SU-DHL-6 (cell line): ENCODE results near the gene PABPC1L2B.
"Not testable (repeated sequence)": the region's sequence is repeated elsewhere in the genome, so short reads cannot be mapped to it uniquely, and the experiment has no call there.

Experiments used
- H2AFZ ChIP-seq: fragments of 200-600 bp; sonication (generic); 2 replicates; pipeline ENCODE4 v1.6.1; 2014; ENCODE audit warnings: low read depth, mild to moderate bottlenecking, moderate library complexity, mixed read lengths, antibody characterized with exemption, low read length; ENCODE audit not compliant: severe bottlenecking
- H3F3A ChIP-seq: fragments of 200-600 bp; shearing (Covaris generic); 2 replicates; pipeline ENCODE4 v1.6.0; 2016; ENCODE audit warnings: antibody characterized with exemption, mild to moderate bottlenecking; ENCODE audit not compliant: insufficient read depth
- H3K27ac ChIP-seq: fragments of 200-600 bp; sonication (generic); 2 replicates; pipeline ENCODE4 v1.5.1; 2016; ENCODE audit warnings: low read depth, mild to moderate bottlenecking, low read length, moderate library complexity, mixed read lengths
- H3K27me3 ChIP-seq: fragments of 200-600 bp; sonication (generic), shearing (Covaris generic); 2 replicates; pipeline ENCODE4 v1.6.0; 2014; ENCODE audit warnings: mild to moderate bottlenecking, low read length
- H3K36me3 ChIP-seq: fragments of 200-600 bp; sonication (generic); 2 replicates; pipeline ENCODE4 v1.6.1; 2014; ENCODE audit warnings: mild to moderate bottlenecking, low read length, mixed read lengths
- H3K4me2 ChIP-seq: fragments of 300-600, 200-600 bp; shearing (Covaris generic), sonication (generic); 2 replicates; pipeline ENCODE4 v1.6.0; 2014; ENCODE audit warnings: low read length, low read depth, mild to moderate bottlenecking; ENCODE audit not compliant: poor library complexity, severe bottlenecking
- H3K4me3 ChIP-seq: fragments of 200-600 bp; sonication (generic); 2 replicates; pipeline ENCODE4 v1.5.1; 2014; ENCODE audit warnings: antibody characterized with exemption, low read length, mild to moderate bottlenecking, mixed read lengths; ENCODE audit not compliant: insufficient read depth, poor library complexity, severe bottlenecking
- H3K79me2 ChIP-seq: fragments of 200-600 bp; sonication (generic); 2 replicates; pipeline ENCODE4 v1.6.1; 2014; ENCODE audit warnings: mild to moderate bottlenecking, low read length, moderate library complexity; ENCODE audit not compliant: insufficient read depth
- H3K9ac ChIP-seq: fragments of 200-600 bp; sonication (generic); 2 replicates; pipeline ENCODE4 v1.7.0; 2014; ENCODE audit warnings: mild to moderate bottlenecking, low read length
- H3K9me2 ChIP-seq: fragments of 200-600 bp; sonication (generic); replicated peaks from 2 replicates; pipeline ENCODE4 v1.6.1; 2014; ENCODE audit warnings: low read length; ENCODE audit not compliant: insufficient read depth
- H3K9me3 ChIP-seq: fragments of 200-600 bp; sonication (generic); 2 replicates; pipeline ENCODE4 v1.6.1; 2014; ENCODE audit warnings: low read length, mixed read lengths; ENCODE audit not compliant: insufficient read depth
- H4K20me1 ChIP-seq: fragments of 200-600 bp; sonication (generic); 2 replicates; pipeline ENCODE4 v1.6.1; 2014; ENCODE audit warnings: low read depth, mild to moderate bottlenecking, antibody characterized with exemption, low read length, moderate library complexity, mixed read lengths
- EZH2phosphoT487 ChIP-seq: fragments of 200-600 bp; sonication (generic), shearing (Covaris generic); conservative IDR thresholded peaks from 2 replicates; pipeline ENCODE4 v1.6.1; 2018; ENCODE audit warnings: mild to moderate bottlenecking, antibody characterized with exemption, low read length, moderate library complexity, mixed read lengths
- TF ChIP-seq, protein P1 (sequence below): fragments of 200-600 bp; sonication (generic); IDR thresholded peaks from one replicate; pipeline ENCODE4 v1.5.1; 2017; ENCODE audit warnings: antibody characterized with exemption, mild to moderate bottlenecking, low read length, moderate library complexity; ENCODE audit not compliant: insufficient read depth, poor library complexity, severe bottlenecking

PABPC1L2B gene

DNA sequence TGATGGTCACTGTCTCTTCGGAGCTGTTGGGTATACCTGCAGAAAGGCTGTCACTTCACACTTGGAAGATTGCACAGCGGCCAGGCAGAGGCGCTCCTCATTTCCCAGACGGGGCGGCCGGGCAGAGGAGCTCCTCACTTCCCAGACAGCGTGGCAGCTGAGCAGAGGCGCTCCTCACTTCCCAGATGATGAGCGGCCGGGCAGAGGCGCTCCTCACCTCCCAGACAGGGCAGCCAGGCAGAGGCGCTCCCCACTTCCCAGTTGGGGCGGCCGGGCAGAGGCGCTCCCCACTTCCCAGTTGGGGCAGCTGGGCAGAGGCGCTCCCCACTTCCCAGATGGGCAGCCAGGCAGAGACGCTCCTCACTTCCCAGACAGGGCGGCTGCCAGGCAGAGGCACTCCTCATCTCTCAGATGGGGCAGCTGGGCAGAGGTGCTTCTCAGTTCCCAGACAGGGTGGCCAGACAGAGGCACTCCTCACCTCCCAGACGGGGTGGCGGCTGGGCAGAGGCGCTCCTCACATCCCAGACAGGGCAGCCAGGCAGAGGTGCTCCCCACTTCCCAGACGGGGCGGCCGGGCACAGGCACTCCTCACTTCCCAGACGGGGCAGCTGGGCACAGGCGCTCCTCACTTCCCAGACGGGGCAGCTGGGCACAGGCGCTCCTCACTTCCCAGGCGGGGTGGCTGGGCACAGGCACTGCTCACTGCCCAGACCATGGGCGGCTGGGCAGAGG, 18.8 kb downstream of the PABPC1L2B start:
- Histone ChIP-seq H4K20me1 (no peaks in the 10 kb centered on the region), H3K9me3 (no peaks in the 10 kb centered on the region), H3K9me2 (no peaks in the 10 kb centered on the region), H3K9ac (no peak overlapping the region), H3K4me3 (no peak overlapping the region), H3K79me2 (no peaks in the 10 kb centered on the region), H3K4me2 (no peak overlapping the region), H3K36me3 (no peaks in the 10 kb centered on the region), H2AFZ (no peak overlapping the region), H3K27me3 (no peaks in the 10 kb centered on the region), H3F3A (no peaks in the 10 kb centered on the region), H3K27ac (no peak overlapping the region)
- TF ChIP-seq, protein P1, sequence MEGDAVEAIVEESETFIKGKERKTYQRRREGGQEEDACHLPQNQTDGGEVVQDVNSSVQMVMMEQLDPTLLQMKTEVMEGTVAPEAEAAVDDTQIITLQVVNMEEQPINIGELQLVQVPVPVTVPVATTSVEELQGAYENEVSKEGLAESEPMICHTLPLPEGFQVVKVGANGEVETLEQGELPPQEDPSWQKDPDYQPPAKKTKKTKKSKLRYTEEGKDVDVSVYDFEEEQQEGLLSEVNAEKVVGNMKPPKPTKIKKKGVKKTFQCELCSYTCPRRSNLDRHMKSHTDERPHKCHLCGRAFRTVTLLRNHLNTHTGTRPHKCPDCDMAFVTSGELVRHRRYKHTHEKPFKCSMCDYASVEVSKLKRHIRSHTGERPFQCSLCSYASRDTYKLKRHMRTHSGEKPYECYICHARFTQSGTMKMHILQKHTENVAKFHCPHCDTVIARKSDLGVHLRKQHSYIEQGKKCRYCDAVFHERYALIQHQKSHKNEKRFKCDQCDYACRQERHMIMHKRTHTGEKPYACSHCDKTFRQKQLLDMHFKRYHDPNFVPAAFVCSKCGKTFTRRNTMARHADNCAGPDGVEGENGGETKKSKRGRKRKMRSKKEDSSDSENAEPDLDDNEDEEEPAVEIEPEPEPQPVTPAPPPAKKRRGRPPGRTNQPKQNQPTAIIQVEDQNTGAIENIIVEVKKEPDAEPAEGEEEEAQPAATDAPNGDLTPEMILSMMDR = no peak
- no peak for TF ChIP-seq EZH2phosphoT487

DNA sequence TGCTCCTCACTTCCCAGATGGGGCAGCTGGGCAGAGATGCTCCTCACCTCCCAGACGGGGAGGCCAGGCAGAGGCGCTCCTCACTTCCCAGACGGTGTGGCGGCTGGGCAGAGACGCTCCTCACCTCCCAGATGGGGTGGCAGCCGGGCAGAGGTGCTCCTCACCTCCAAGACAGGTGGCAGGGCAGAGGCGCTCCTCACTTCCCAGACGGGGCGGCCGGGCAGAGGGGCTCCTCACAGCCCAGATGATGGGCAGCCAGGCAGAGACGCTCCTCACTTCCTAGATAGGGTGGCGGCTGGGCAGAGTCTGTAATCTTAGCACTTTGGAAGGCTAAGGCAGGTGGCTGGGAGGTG, 19.3 kb downstream of the PABPC1L2B start:
- H3K36me3 ChIP-seq, H3K79me2 ChIP-seq, H3F3A ChIP-seq, H3K4me2 ChIP-seq, H3K27me3 ChIP-seq, H3K9me3 ChIP-seq, H3K4me3 ChIP-seq, H3K9ac ChIP-seq, H4K20me1 ChIP-seq, H3K9me2 ChIP-seq, H2AFZ ChIP-seq, H3K27ac ChIP-seq: not testable (repeated sequence)

DNA sequence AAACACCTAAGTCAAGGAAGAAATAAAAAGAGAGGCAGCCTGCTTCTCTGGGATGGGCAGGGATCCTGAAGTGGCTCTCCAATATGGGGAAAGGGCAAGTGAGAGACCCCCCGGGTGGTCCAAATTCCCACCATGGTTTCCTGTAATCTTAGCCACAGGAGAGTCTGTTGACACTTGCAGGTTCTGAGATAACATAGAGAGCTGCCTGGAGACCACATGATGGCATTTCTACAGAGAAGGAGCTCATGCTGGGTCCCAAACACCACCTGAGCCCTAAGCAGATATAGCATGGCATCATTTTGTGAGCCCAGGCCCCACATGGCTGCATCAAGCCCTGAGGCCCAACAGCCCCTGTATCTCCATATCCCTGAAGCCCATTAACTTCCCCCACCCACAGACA, 26.1 kb downstream of the PABPC1L2B start:
- Histone ChIP-seq H3K9me2 (no peaks in the 10 kb centered on the region), H3K9me3 (no peaks in the 10 kb centered on the region), H3K9ac (no peak overlapping the region), H4K20me1 (no peaks in the 10 kb centered on the region), H3K79me2 (no peaks in the 10 kb centered on the region), H3K4me2 (no peak overlapping the region), H3K4me3 (no peak overlapping the region), H3K27ac (no peak overlapping the region), H3F3A (no peaks in the 10 kb centered on the region), H3K27me3 (no peaks in the 10 kb centered on the region), H2AFZ (no peak overlapping the region), H3K36me3 (no peaks in the 10 kb centered on the region)
- TF ChIP-seq, protein P1 = no peak
- TF ChIP-seq EZH2phosphoT487 = no peak
